IMR-90 (cell line): ENCODE measurements around the gene STARD4. TPM values are rescaled to one million over a fixed set of nuclear protein-coding genes. Genes with fewer than 3 reads are reported as not detected.

Experiments used
- ATAC-seq: fragments of 200-7000 bp; cut with Tn5 transposase; 2 replicates; pipeline ENCODE4 v1.9.1; 2020; ENCODE audit warnings: low read depth, mild to moderate bottlenecking, moderate library complexity
- BruUV-seq: library from RNA; stranded (reverse); fragments of 400-500 nt; replicated peaks from 2 replicates; lab custom pipeline; 2021; lab: Mats Ljungman, UMichigan
- CTCF ChIA-PET: fragments of 300-600 bp; formaldehyde crosslinking; extraction: SDS; loops from one replicate; lab custom pipeline; 2021; ENCODE audit warnings: antibody characterized with exemption; lab: Yijun Ruan, JAX
- POLR2A ChIA-PET: fragments of 300-600 bp; sonication (Branson Sonifier 250); formaldehyde crosslinking; loops from one replicate; lab custom pipeline; 2022; ENCODE audit warnings: antibody characterized with exemption; ENCODE audit not compliant: unreplicated experiment; lab: Charles Lee
- DNase-seq: peaks from one replicate; pipeline ENCODE4 v3.0.0; 2013
- H2AFZ ChIP-seq: replicated peaks from 2 replicates; pipeline ENCODE3; 2013; ENCODE audit warnings: low read length, mild to moderate bottlenecking; ENCODE audit not compliant: poor library complexity
- H2AK5ac ChIP-seq: 2 replicates; pipeline ENCODE4 v1.6.1; 2013; ENCODE audit warnings: low read depth, low read length, inconsistent platforms
- H2AK9ac ChIP-seq: replicated peaks from 2 replicates; pipeline ENCODE3; 2013; ENCODE audit warnings: mild to moderate bottlenecking, low read depth, low read length, moderate library complexity; ENCODE audit not compliant: poor library complexity
- H2BK120ac ChIP-seq: 2 replicates; pipeline ENCODE4 v1.6.1; 2013; ENCODE audit warnings: low read depth, low read length, inconsistent platforms
- H2BK15ac ChIP-seq: 3 replicates; pipeline ENCODE4 v1.6.1; 2013; ENCODE audit warnings: low read depth, low read length, inconsistent platforms
- H2BK20ac ChIP-seq: 2 replicates; pipeline ENCODE4 v1.6.1; 2013; ENCODE audit warnings: low read depth, mild to moderate bottlenecking, inconsistent platforms, low read length, moderate library complexity
- H2BK5ac ChIP-seq: 2 replicates; pipeline ENCODE4 v1.6.1; 2013; ENCODE audit warnings: mild to moderate bottlenecking, low read depth, low read length, inconsistent platforms; ENCODE audit not compliant: poor library complexity, severe bottlenecking
- H3K14ac ChIP-seq: replicated peaks from 2 replicates; pipeline ENCODE4 v1.6.1; 2013; ENCODE audit warnings: low read depth, low read length, inconsistent platforms
- H3K18ac ChIP-seq: 2 replicates; pipeline ENCODE4 v1.6.1; 2013; ENCODE audit warnings: low read depth, low read length, control low read depth
- H3K23ac ChIP-seq: 2 replicates; pipeline ENCODE4 v1.6.1; 2013; ENCODE audit warnings: low read depth, low read length, inconsistent platforms
- H3K27ac ChIP-seq: 2 replicates; pipeline ENCODE4 v1.5.1; 2013; ENCODE audit warnings: mild to moderate bottlenecking, control low read depth, low read length; ENCODE audit not compliant: insufficient read depth
- H3K27me3 ChIP-seq: 2 replicates; pipeline ENCODE4 v1.6.1; 2013; ENCODE audit warnings: low read length; ENCODE audit not compliant: control insufficient read depth, insufficient read depth
- H3K36me3 ChIP-seq: 2 replicates; pipeline ENCODE4 v1.6.1; 2013; ENCODE audit warnings: low read length, mixed read lengths; ENCODE audit not compliant: control insufficient read depth, insufficient read depth
- H3K4ac ChIP-seq: 2 replicates; pipeline ENCODE4 v1.6.1; 2013; ENCODE audit warnings: low read depth, low read length, inconsistent platforms
- H3K4me1 ChIP-seq: 2 replicates; pipeline ENCODE4 v1.6.1; 2013; ENCODE audit warnings: low read length, mixed read lengths; ENCODE audit not compliant: control insufficient read depth, insufficient read depth
- H3K4me2 ChIP-seq: 2 replicates; pipeline ENCODE4 v1.6.1; 2013; ENCODE audit warnings: low read depth, mild to moderate bottlenecking, control low read depth, low read length, moderate library complexity
- H3K4me3 ChIP-seq: 2 replicates; pipeline ENCODE4 v1.5.1; 2013; ENCODE audit warnings: low read depth, mild to moderate bottlenecking, control low read depth, low read length, moderate library complexity; ENCODE audit not compliant: insufficient read depth
- H3K56ac ChIP-seq: 2 replicates; pipeline ENCODE4 v1.6.1; 2013; ENCODE audit warnings: low read length, inconsistent platforms; ENCODE audit not compliant: insufficient read depth; ENCODE audit errors: extremely low read depth
- H3K79me1 ChIP-seq, 2 experiments: 2 replicates each; pipeline ENCODE4 v1.6.1; 2013; ENCODE audit warnings: low read length in 2 of 2, inconsistent platforms in 1 of 2, low read depth in 1 of 2
- H3K9ac ChIP-seq: 2 replicates; pipeline ENCODE4 v1.6.1; 2013; ENCODE audit warnings: low read depth, low read length, control low read depth
- H3K9me1 ChIP-seq: 2 replicates; pipeline ENCODE4 v1.6.1; 2013; ENCODE audit warnings: low read length, inconsistent platforms; ENCODE audit not compliant: insufficient read depth
- H3K9me3 ChIP-seq: 2 replicates; pipeline ENCODE4 v1.6.1; 2013; ENCODE audit warnings: low read length; ENCODE audit not compliant: control insufficient read depth, insufficient read depth
- H4K20me1 ChIP-seq: 2 replicates; pipeline ENCODE4 v1.6.1; 2013; ENCODE audit warnings: low read length, inconsistent platforms; ENCODE audit not compliant: insufficient read depth
- H4K5ac ChIP-seq: 2 replicates; pipeline ENCODE4 v1.6.1; 2013; ENCODE audit warnings: mild to moderate bottlenecking, low read depth, low read length, control low read depth
- H4K8ac ChIP-seq, 2 experiments: 2 replicates each; pipeline ENCODE4 v1.6.1; 2013; ENCODE audit warnings: low read depth in 2 of 2, low read length in 2 of 2, control low read depth in 1 of 2, inconsistent platforms in 1 of 2
- H4K91ac ChIP-seq: 2 replicates; pipeline ENCODE4 v1.6.1; 2013; ENCODE audit warnings: low read depth, low read length, inconsistent platforms; ENCODE audit not compliant: insufficient read depth
- CEBPB ChIP-seq: IDR thresholded peaks from 2 replicates; pipeline ENCODE4 v1.6.1; 2012; ENCODE audit warnings: low read depth, low read length, improper control_type of control experiment
- MAFK ChIP-seq: IDR thresholded peaks from 2 replicates; pipeline ENCODE4 v1.6.1; 2012; ENCODE audit warnings: low read depth, low read length, improper control_type of control experiment
- NFE2L2 ChIP-seq: fragments of 150-350 bp; IDR thresholded peaks from 2 replicates; pipeline ENCODE4 v1.6.1; 2016; ENCODE audit warnings: low read depth, mild to moderate bottlenecking, low read length
- RCOR1 ChIP-seq: IDR thresholded peaks from 2 replicates; pipeline ENCODE4 v1.6.1; 2012; ENCODE audit warnings: mild to moderate bottlenecking, low read length, improper control_type of control experiment; ENCODE audit not compliant: insufficient replicate concordance
- WGBS, 2 experiments: methylation state at CpG; one replicate each; pipeline versions ENCODE4 v1.1.5 to v1.1.7; 2013; ENCODE audit warnings: missing lambda C conversion rate in 2 of 2; ENCODE audit not compliant: insufficient read length in 1 of 2; ENCODE audit errors: extremely low coverage in 2 of 2; 5-methylcytosine and 5-hydroxymethylcytosine counted together
- dilution Hi-C: fragments of 300-500 bp; cut with HindIII; formaldehyde crosslinking; loops from one replicate; pipeline ENCODE4 v1.14.3; 2018; ENCODE audit warnings: low sequenced_read_pairs; ENCODE audit not compliant: unreplicated experiment
- in situ Hi-C: fragments of 300-500 bp; cut with MboI; formaldehyde crosslinking; loops from 3 replicates; pipeline ENCODE4 v1.14.3; 2019; ENCODE audit warnings: low sequenced_read_pairs, inconsistent platforms, mixed read lengths
- intact Hi-C: fragments of 100-400 bp; cut with micrococcal nuclease; formaldehyde crosslinking; loops from 2 replicates; pipeline ENCODE4 v1.10.0; 2022
- polyA plus RNA-seq, 3 experiments: library from polyadenylated mRNA; depleted of rRNA; stranded (reverse); fragments of >200 nt; gene quantifications; 2 replicates each; pipeline ENCODE4 v1.2.3, GENCODE V29; 2012; ENCODE audit warnings: low replicate concordance in 1 of 3
- total RNA-seq: library from RNA; depleted of rRNA; stranded (reverse); fragments of >200 nt; gene quantifications from 2 replicates; pipeline ENCODE4 v1.2.3, GENCODE V29; 2012
- TF ChIP-seq, protein P1 (sequence below): fragments of 150-350 bp; IDR thresholded peaks from 2 replicates; pipeline ENCODE4 v1.6.1; 2017; ENCODE audit warnings: mild to moderate bottlenecking, antibody characterized with exemption, low read length, low read depth
- TF ChIP-seq, protein P2 (sequence below): conservative IDR thresholded peaks from 2 replicates; pipeline ENCODE4 v1.5.1; 2012; ENCODE audit warnings: mild to moderate bottlenecking, low read depth, low read length, improper control_type of control experiment

Gene STARD4
- total and polyA plus RNA-seq, 2 of the 4 experiments (the other 2 are of a cell fraction), result 21.5 to 30.3 TPM

DNA sequence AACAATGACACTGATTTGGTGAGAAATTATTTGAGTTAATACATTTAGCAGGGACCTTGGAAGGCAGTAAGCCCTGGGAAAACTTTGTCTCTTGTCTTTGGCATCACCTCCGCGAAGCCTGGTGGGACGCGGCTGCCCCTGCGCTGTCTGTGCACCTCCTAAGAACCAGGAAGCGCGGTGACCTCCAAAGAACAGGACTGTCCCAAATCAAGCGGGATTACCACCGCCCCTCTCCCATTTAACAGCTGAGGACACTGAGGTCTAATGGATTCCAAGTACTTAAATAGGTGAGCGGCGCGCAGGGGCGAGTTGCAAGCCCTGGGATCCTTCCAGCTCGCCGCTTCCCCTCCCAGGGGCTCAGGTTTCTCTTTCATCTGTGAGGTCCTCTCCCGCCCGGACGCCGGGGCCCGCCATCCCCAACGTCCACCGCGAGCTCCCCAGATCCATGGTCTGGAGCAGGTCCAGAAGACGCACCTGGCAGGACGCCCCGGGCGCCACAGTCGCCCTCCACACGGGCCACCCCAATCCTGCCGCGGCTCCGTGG, 432 bp downstream of the STARD4 start:
- Histone ChIP-seq H3K18ac (peak overlapping the region; percentile 7), H3K14ac (peak overlapping the region; percentile 79), H2BK15ac (no peak overlapping the region), H4K20me1 (no peaks in the 10 kb centered on the region), H3K9me3 (no peaks in the 10 kb centered on the region), H4K8ac (peak overlapping the region; percentile 54 to 67; a peak in 2 of 4 replicates), H3K79me1 (peaks cover 0 to 15% of the 10 kb centered on the region in 2 experiments; a peak in 2 of 4 replicates), H3K27ac (peak overlapping the region; percentile 10), H2BK20ac (0 out of 2 replicates have a peak overlapping the region, but pooled peaks have one; percentile 10), H3K4me2 (peak overlapping the region; percentile 66), H2AK9ac (peak overlapping the region; percentile 90), H3K4me3 (peak overlapping the region; percentile 74), H3K4me1 (no peaks in the 10 kb centered on the region), H2BK5ac (peak overlapping the region; percentile 52), H3K23ac (peak overlapping the region; percentile 39; the same call in 1 of the 2 replicates), H3K36me3 (no peaks in the 10 kb centered on the region), H3K9me1 (no peaks in the 10 kb centered on the region), H2AK5ac (no peak overlapping the region), H2AFZ (peak overlapping the region; percentile 90), H2BK120ac (peak overlapping the region; percentile 50), H4K91ac (no peak overlapping the region; the same call in 1 of the 2 replicates), H3K4ac (peak overlapping the region; percentile 65), H4K5ac (peak overlapping the region; percentile 27; the same call in 1 of the 2 replicates), H3K56ac (0 out of 2 replicates have a peak overlapping the region, but pooled peaks have one; percentile 43), H3K27me3 (no peaks in the 10 kb centered on the region), H3K9ac (peak overlapping the region; percentile 41)
- dilution Hi-C loops (no loop called here), intact Hi-C loops (loop anchor here (2.0 to 10.0 kb wide), 2 partner anchors 287 to 757 kb away; partner anchors contain the start of gene CAMK4), in situ Hi-C loops (no loop called here)
- CTCF ChIA-PET, result interaction anchor here (1.2 kb wide), 1 partner anchor 20 kb away, joined by 6 read pairs; no protein-coding TSS in a partner anchor
- TF ChIP-seq RCOR1 (no peak), MAFK (no peak), CEBPB (no peak), NFE2L2 (no peak)
- TF ChIP-seq, protein P1, sequence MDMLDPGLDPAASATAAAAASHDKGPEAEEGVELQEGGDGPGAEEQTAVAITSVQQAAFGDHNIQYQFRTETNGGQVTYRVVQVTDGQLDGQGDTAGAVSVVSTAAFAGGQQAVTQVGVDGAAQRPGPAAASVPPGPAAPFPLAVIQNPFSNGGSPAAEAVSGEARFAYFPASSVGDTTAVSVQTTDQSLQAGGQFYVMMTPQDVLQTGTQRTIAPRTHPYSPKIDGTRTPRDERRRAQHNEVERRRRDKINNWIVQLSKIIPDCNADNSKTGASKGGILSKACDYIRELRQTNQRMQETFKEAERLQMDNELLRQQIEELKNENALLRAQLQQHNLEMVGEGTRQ, result no peak
- TF ChIP-seq, protein P2, sequence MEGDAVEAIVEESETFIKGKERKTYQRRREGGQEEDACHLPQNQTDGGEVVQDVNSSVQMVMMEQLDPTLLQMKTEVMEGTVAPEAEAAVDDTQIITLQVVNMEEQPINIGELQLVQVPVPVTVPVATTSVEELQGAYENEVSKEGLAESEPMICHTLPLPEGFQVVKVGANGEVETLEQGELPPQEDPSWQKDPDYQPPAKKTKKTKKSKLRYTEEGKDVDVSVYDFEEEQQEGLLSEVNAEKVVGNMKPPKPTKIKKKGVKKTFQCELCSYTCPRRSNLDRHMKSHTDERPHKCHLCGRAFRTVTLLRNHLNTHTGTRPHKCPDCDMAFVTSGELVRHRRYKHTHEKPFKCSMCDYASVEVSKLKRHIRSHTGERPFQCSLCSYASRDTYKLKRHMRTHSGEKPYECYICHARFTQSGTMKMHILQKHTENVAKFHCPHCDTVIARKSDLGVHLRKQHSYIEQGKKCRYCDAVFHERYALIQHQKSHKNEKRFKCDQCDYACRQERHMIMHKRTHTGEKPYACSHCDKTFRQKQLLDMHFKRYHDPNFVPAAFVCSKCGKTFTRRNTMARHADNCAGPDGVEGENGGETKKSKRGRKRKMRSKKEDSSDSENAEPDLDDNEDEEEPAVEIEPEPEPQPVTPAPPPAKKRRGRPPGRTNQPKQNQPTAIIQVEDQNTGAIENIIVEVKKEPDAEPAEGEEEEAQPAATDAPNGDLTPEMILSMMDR, result no peak
- POLR2A ChIA-PET, result no interaction called here
- WGBS, 2 experiments, result 0% methylated on average over 6 of the region's 32 CpGs; no CpG with 5 or more reads in 1 of the 2 experiments
- no TSS peak for BruUV-seq
- ATAC-seq (peak; percentile 25), DNase-seq (peak; percentile 31)
